Right lobe of liver (tissue), 4 donors: ENCODE data around the gene MARK3.

Experiments
- CTCF ChIP-seq, 4 donors: fragments of 200-600 bp in 3 of 4; fragments of 450-650 bp in 1 of 4; IDR thresholded peaks; one replicate each; pipeline versions ENCODE4 v1.5.1 to v1.8.0; 2016 to 2022; ENCODE audit warnings: antibody characterized with exemption in 4 of 4, mild to moderate bottlenecking in 2 of 4
- POLR2A ChIP-seq: fragments of 450-650 bp; IDR thresholded peaks from one replicate; pipeline ENCODE4 v1.6.1; 2017; ENCODE audit warnings: antibody characterized with exemption, mild to moderate bottlenecking
- donor health status: DM: no; HTN: no; CAD: no.
- donor health status: DM: no; HTN: no; CAD: no.
- donor health status: DM: no; HTN: yes; CAD: no.

- no peak for TF ChIP-seq CTCF (IDR thresholded peaks at IDR 0.05)
- no peak for TF ChIP-seq POLR2A
Observed at GRCh38 chr14:103529383-103530365, 144.5 kb downstream of the MARK3 start.
